A673 (cell line): ENCODE results near the gene HSF2. TPM values are rescaled to one million over a fixed set of nuclear protein-coding genes. Genes with fewer than 3 reads are reported as not detected.

Source experiments
- BruUV-seq: library from RNA; stranded (reverse); fragments of 400-500 nt; replicated peaks from 2 replicates; lab custom pipeline; 2021; lab: Mats Ljungman, UMichigan
- CTCF ChIA-PET: fragments of 300-600 bp; sonication (Branson Sonifier 250); formaldehyde crosslinking; loops from one replicate; lab custom pipeline; 2022; ENCODE audit warnings: antibody characterized with exemption; lab: Charles Lee
- POLR2A ChIA-PET: fragments of 300-600 bp; sonication (Branson Sonifier 250); formaldehyde crosslinking; loops from one replicate; lab custom pipeline; 2022; ENCODE audit warnings: antibody characterized with exemption; ENCODE audit not compliant: low non-redundant PET; lab: Charles Lee
- DNase-seq: peaks from one replicate; pipeline ENCODE4 v3.0.0-alpha.2; 2015; ENCODE audit warnings: low spot score
- H3K27ac ChIP-seq: fragments of 200-600 bp; sonication (generic); 2 replicates; pipeline ENCODE4 v1.5.1; 2016; ENCODE audit warnings: mixed run types, low read depth, mild to moderate bottlenecking, mixed read lengths, antibody characterized with exemption, low read length; ENCODE audit not compliant: poor library complexity, severe bottlenecking
- H3K27me3 ChIP-seq: fragments of 200-600 bp; sonication (generic); replicated peaks from 2 replicates; pipeline ENCODE4 v1.6.1; 2017; ENCODE audit warnings: mixed run types, low read depth, mild to moderate bottlenecking, mixed read lengths, antibody characterized with exemption, low read length; ENCODE audit not compliant: insufficient read depth, poor library complexity
- H3K36me3 ChIP-seq: fragments of 200-600 bp; sonication (generic); 2 replicates; pipeline ENCODE4 v1.6.1; 2016; ENCODE audit warnings: mixed run types, mild to moderate bottlenecking, mixed read lengths, antibody characterized with exemption, low read length; ENCODE audit not compliant: insufficient read depth, poor library complexity, severe bottlenecking
- H3K4me1 ChIP-seq: fragments of 200-600 bp; sonication (generic); 2 replicates; pipeline ENCODE4 v1.6.1; 2017; ENCODE audit warnings: mixed run types, mild to moderate bottlenecking, mixed read lengths, antibody characterized with exemption, low read length; ENCODE audit not compliant: insufficient read depth, poor library complexity, severe bottlenecking
- H3K4me3 ChIP-seq: fragments of 200-600 bp; sonication (generic); 2 replicates; pipeline ENCODE4 v1.5.1; 2016; ENCODE audit warnings: low read depth, mixed run types, mild to moderate bottlenecking, mixed read lengths, low read length; ENCODE audit not compliant: poor library complexity, severe bottlenecking
- H3K9me3 ChIP-seq: fragments of 200-600 bp; sonication (generic); 2 replicates; pipeline ENCODE4 v1.6.1; 2016; ENCODE audit warnings: mixed run types, low read depth, mild to moderate bottlenecking, mixed read lengths, antibody characterized with exemption, low read length; ENCODE audit not compliant: poor library complexity, severe bottlenecking
- EZH2 ChIP-seq: fragments of 200-600 bp; sonication (generic); IDR thresholded peaks from 2 replicates; pipeline ENCODE4 v1.6.1; 2017; ENCODE audit warnings: borderline replicate concordance, low read depth, mild to moderate bottlenecking, mixed read lengths, antibody characterized with exemption, low read length; ENCODE audit not compliant: poor library complexity, severe bottlenecking
- intact Hi-C: fragments of 100-400 bp; cut with micrococcal nuclease; formaldehyde crosslinking; loops from one replicate; pipeline ENCODE4 v1.10.0; 2022; ENCODE audit not compliant: unreplicated experiment
- total RNA-seq: library from RNA; stranded (reverse); gene quantifications from 2 replicates; pipeline ENCODE4 v1.2.3, GENCODE V29; 2021
- TF ChIP-seq, protein P1 (sequence below): fragments of 300-800, 200-600 bp; sonication (generic); conservative IDR thresholded peaks from 2 replicates; pipeline ENCODE4 v1.5.1; 2017; ENCODE audit warnings: low read depth, mild to moderate bottlenecking, antibody characterized with exemption, low read length, moderate library complexity, mixed read lengths

Gene HSF2
- total RNA-seq, 1 experiment from 2014 or later = 27.5 TPM

- TF ChIP-seq EZH2 = no peak
- TF ChIP-seq, protein P1, sequence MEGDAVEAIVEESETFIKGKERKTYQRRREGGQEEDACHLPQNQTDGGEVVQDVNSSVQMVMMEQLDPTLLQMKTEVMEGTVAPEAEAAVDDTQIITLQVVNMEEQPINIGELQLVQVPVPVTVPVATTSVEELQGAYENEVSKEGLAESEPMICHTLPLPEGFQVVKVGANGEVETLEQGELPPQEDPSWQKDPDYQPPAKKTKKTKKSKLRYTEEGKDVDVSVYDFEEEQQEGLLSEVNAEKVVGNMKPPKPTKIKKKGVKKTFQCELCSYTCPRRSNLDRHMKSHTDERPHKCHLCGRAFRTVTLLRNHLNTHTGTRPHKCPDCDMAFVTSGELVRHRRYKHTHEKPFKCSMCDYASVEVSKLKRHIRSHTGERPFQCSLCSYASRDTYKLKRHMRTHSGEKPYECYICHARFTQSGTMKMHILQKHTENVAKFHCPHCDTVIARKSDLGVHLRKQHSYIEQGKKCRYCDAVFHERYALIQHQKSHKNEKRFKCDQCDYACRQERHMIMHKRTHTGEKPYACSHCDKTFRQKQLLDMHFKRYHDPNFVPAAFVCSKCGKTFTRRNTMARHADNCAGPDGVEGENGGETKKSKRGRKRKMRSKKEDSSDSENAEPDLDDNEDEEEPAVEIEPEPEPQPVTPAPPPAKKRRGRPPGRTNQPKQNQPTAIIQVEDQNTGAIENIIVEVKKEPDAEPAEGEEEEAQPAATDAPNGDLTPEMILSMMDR = no peak
- Histone ChIP-seq H3K4me1 (no peaks in the 10 kb centered on the region), H3K9me3 (peaks cover 3% of the 10 kb centered on the region), H3K27me3 (no peaks in the 10 kb centered on the region), H3K36me3 (peaks cover 78% of the 10 kb centered on the region), H3K27ac (no peak overlapping the region), H3K4me3 (no peak overlapping the region)
- DNase-seq = no peak
- ChIA-PET POLR2A (interaction anchor here (0.6 kb wide), 1 partner anchor 997 kb away, joined by 3 read pairs; the partner anchor contains the start of gene GJA1), CTCF (no interaction called here)
- intact Hi-C loops = no loop called here
- no TSS peak for BruUV-seq
These were observed 33.4 kb downstream of the HSF2 start for GRCh38 chr6:122432816-122433215.

DNA sequence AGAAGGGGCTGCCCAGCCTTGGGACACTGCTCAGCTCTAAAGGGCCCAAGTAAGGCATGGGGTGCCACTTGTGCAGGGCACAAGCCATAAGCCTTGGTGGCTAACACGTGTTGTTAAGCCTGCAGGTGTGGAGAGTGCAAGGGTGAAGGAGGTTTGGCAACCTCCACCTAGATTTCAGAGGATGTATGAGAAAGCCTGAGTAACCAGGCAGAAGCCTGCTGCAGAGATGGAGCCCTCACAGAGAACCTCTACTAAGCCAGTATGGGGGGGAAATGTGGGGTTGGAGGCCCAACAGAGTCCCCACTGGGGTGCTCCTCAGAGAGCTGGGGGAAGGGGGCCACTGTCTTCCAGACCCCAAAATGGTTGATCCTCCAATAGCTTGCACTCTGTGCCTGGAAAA, 39.5 kb downstream of the HSF2 start:
- BruUV-seq = no TSS peak
- POLR2A ChIA-PET = no interaction called here
- peaks cover 65% of the 10 kb centered on the region for H3K36me3 ChIP-seq

DNA sequence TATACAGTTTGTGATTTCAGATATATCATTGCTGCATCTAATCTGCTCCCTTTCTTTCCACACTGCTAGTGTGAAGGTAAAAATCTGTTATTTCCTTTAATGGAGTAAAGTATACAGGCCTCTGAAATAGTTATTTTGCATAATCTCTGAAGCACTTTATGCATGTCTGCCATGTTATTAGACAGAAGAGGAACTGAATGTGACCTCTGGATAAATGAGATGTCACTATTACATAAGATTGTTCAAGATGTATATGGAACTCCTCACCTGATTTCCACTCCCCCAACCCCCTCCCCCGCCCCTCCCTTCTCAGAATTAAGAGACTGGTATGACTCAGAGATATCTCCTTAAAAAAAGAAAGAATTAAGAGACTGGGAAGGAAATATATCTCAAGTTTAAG, 45.8 kb downstream of the HSF2 start:
- peaks cover 61% of the 10 kb centered on the region for H3K36me3 ChIP-seq

More for the DNA sequence above, 39.5 kb downstream of the HSF2 start:
- no peak overlapping the region for H3K27ac ChIP-seq
- intact Hi-C loops = no loop called here
- H3K27me3 ChIP-seq = no peaks in the 10 kb centered on the region
- CTCF ChIA-PET = no interaction called here
- no peak overlapping the region for H3K4me3 ChIP-seq
- no peaks in the 10 kb centered on the region for H3K4me1 ChIP-seq
- no peak for DNase-seq
- no peak for TF ChIP-seq EZH2
- TF ChIP-seq, protein P1 = no peak
- H3K9me3 ChIP-seq = peaks cover 20% of the 10 kb centered on the region

More for the DNA sequence above, 45.8 kb downstream of the HSF2 start:
- no peak for DNase-seq
- ChIA-PET CTCF (no interaction called here), POLR2A (no interaction called here)
- Histone ChIP-seq H3K27ac (no peak overlapping the region), H3K4me3 (no peak overlapping the region), H3K27me3 (no peaks in the 10 kb centered on the region), H3K4me1 (no peaks in the 10 kb centered on the region), H3K9me3 (no peaks in the 10 kb centered on the region)
- no peak for TF ChIP-seq EZH2
- TF ChIP-seq, protein P1 = no peak
- intact Hi-C loops = no loop called here
- no TSS peak for BruUV-seq
